Measurements from ENCODE around the gene JUN. TPM values are rescaled to one million over a fixed set of nuclear protein-coding genes. Genes with fewer than 3 reads are reported as not detected.

The JUN gene
- polyA plus RNA-seq, 2 of the 4 experiments (the other 2 are of a cell fraction): 23.3 to 59.8 TPM

DNA sequence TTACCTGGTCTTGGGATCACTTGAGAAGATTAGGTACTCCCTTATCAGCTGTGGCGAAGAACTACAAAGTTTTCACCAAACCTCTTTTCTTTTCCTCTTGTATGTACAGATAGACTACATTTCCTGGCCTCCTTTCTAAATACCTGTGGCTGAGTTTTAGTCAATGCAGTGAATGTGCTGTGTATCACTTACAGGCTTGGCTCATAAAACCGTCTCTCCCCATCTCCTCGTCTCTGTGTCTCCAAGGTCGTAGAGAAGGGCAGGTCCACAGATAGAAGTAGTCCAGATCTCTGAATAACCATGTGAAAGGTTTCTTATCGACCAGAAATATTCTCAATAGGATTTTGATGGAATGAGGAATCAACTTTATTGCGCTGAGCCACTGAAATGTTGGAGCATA, 9.0 kb upstream of the JUN start:
- FAIRE-seq (no peak), ATAC-seq (no peak), DNase-seq (ENCODE audit: low read depth in 1 of 2, low spot score in 1 of 2) (no peak)
- Histone ChIP-seq H3K4me1 (no peaks in the 10 kb centered on the region), H3K4me2 (no peak overlapping the region), H3K4me3 (no peak overlapping the region), H3K27ac (no peak overlapping the region), H3K9me3 (no peaks in the 10 kb centered on the region)
- ChIA-PET CTCF (no interaction called here), POLR2A (no interaction called here)
- TF ChIP-seq, protein P1, sequence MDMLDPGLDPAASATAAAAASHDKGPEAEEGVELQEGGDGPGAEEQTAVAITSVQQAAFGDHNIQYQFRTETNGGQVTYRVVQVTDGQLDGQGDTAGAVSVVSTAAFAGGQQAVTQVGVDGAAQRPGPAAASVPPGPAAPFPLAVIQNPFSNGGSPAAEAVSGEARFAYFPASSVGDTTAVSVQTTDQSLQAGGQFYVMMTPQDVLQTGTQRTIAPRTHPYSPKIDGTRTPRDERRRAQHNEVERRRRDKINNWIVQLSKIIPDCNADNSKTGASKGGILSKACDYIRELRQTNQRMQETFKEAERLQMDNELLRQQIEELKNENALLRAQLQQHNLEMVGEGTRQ (IDR thresholded peaks at IDR 0.05): no peak
- TF ChIP-seq E2F6 (IDR thresholded peaks at IDR 0.05; ENCODE audit: borderline replicate concordance, low read depth) (no peak), FOXS1 (CRISPR knock-in tag; IDR thresholded peaks at IDR 0.05) (no peak), FOSL2 (IDR thresholded peaks at IDR 0.05) (no peak), FOSL2 (CRISPR knock-in tag; IDR thresholded peaks at IDR 0.05) (no peak), BHLHE40 (IDR thresholded peaks at IDR 0.05; ENCODE audit: low read depth, low read length) (no peak), HMGXB4 (CRISPR knock-in tag; IDR thresholded peaks at IDR 0.05; ENCODE audit: borderline replicate concordance) (no peak), POLR2A (IDR thresholded peaks at IDR 0.05; ENCODE audit: low read length) (no peak), EP300 (IDR thresholded peaks at IDR 0.05) (no peak), ESRRA (IDR thresholded peaks at IDR 0.05; ENCODE audit: borderline replicate concordance, low read length) (no peak), SMC3 (IDR thresholded peaks at IDR 0.05) (no peak), JUNB (IDR thresholded peaks at IDR 0.05) (no peak), ATOH8 (CRISPR knock-in tag; IDR thresholded peaks at IDR 0.05; ENCODE audit: low read depth) (no peak)
- TF ChIP-seq, protein P2, sequence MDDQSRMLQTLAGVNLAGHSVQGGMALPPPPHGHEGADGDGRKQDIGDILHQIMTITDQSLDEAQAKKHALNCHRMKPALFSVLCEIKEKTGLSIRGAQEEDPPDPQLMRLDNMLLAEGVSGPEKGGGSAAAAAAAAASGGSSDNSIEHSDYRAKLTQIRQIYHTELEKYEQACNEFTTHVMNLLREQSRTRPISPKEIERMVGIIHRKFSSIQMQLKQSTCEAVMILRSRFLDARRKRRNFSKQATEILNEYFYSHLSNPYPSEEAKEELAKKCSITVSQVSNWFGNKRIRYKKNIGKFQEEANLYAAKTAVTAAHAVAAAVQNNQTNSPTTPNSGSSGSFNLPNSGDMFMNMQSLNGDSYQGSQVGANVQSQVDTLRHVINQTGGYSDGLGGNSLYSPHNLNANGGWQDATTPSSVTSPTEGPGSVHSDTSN (IDR thresholded peaks at IDR 0.05): no peak
- 81% methylated on average over 6 of the region's 6 CpGs for WGBS (ENCODE audit: missing lambda C conversion rate)

DNA sequence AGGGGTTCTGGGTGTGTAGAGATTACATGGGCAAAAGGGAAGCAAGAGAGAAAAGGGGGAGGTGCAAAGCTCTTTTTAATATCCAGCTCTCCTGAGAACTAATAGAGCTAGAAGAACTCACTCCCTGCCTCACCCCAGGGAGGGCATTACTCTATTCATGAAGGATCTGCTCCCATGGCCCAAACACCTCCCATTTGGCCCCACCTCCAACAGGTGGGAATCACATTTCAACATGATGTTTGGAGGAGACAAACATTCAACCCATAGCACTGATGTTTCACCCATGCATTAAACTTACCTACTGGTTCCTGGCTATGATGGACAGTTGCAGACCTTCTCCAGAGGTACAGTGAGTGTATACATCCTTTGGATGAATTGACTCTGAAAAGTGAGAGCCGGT, 7.3 kb upstream of the JUN start:
- H3K4me1 ChIP-seq: peaks cover 3% of the 10 kb centered on the region; the same call in 2 of the 3 replicates
- no peak for TF ChIP-seq JUNB (IDR thresholded peaks at IDR 0.05)
- no peak for TF ChIP-seq ATOH8 (CRISPR knock-in tag; IDR thresholded peaks at IDR 0.05; ENCODE audit: low read depth)
- no peak for TF ChIP-seq GATA3 (IDR thresholded peaks at IDR 0.05; ENCODE audit: borderline replicate concordance)
- no peak for TF ChIP-seq MAX (IDR thresholded peaks at IDR 0.05)
- no peak for TF ChIP-seq FOSB (CRISPR knock-in tag; IDR thresholded peaks at IDR 0.05)
- no peak for TF ChIP-seq NFE2L2 (conservative IDR thresholded peaks at IDR 0.05; ENCODE audit: low read length)
- no peak for TF ChIP-seq EHMT2 (IDR thresholded peaks at IDR 0.05; ENCODE audit: low read depth)
- no peak for TF ChIP-seq ELK1 (IDR thresholded peaks at IDR 0.05; ENCODE audit: low read depth, low read length)
- no peak for TF ChIP-seq HOXB13 (CRISPR knock-in tag; IDR thresholded peaks at IDR 0.05; ENCODE audit: low read depth)
- TF ChIP-seq MAFK (IDR thresholded peaks at IDR 0.05; ENCODE audit: partially characterized antibody): no peak
- TF ChIP-seq, protein P1 (IDR thresholded peaks at IDR 0.05): no peak
- TF ChIP-seq RFX5 (IDR thresholded peaks at IDR 0.05): no peak
- ATAC-seq: no peak
- no peak overlapping the region for H3K4me2 ChIP-seq
- CTCF ChIA-PET: no interaction called here
- H3K4me3 ChIP-seq: no peak overlapping the region
- FAIRE-seq: no peak
- H3K9me3 ChIP-seq: no peaks in the 10 kb centered on the region
- no peak for DNase-seq (ENCODE audit: low read depth in 1 of 2, low spot score in 1 of 2)
- POLR2A ChIA-PET: no interaction called here
- WGBS (ENCODE audit: missing lambda C conversion rate): 100% methylated on average over 1 of the region's 1 CpG
- no peak overlapping the region for H3K27ac ChIP-seq
